Measurements from ENCODE around the gene HOXB2. TPM values are rescaled to one million over a fixed set of nuclear protein-coding genes. Genes with fewer than 3 reads are reported as not detected.
A peak's percentile ranks its signal among the peaks of the same experiment; 100 is the strongest.

The HOXB2 gene
- total RNA-seq, 1 donor from 2014 or later = 15.2 TPM

DNA sequence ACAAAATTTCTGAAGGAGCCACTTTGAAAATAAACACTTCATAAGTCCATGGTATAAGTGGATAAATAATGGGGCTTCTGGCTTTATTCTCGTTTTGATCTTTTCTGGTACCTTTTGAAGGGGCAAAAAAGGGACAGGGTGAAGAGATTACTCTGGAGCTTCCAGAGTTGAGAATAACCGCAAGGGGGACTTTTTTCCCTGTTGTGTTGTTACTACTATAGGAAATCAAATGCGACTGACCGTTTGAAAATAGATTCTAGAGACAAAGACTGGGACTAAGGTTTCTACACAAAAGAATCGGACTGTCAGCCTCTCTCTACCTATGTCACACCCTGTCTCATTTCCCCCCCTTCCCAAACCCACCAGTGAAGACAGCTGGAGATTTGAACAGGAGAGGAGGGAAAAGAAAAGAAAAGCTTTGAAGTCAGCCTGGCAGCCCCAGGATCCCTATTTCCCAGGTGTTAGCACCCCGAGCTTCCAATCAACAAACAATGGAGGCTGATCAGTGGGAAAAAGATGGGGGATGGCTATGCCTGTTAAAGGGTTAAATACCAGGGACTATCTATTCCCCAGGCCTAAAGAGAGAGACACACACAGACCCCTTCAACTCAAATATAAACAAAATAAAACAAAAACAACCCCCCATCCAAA is 24.9 kb upstream of the HOXB2 start:
- Mint-ChIP-seq H3K36me3 (ENCODE audit: insufficient read depth) (no peaks in the 10 kb centered on the region), H3K27me3 (no peaks in the 10 kb centered on the region), H3K4me3 (ENCODE audit: low read depth) (peak overlapping the region; percentile 45), H3K4me1 (ENCODE audit: low read depth) (peaks cover 14% of the 10 kb centered on the region), H3K9me3 (ENCODE audit: low read depth) (no peaks in the 10 kb centered on the region), H3K27ac (no peak overlapping the region)
- TF ChIP-seq CTCF (IDR thresholded peaks at IDR 0.05; ENCODE audit: unreplicated experiment) = no peak
- no peak for DNase-seq (ENCODE audit: low spot score, unreplicated experiment)

DNA sequence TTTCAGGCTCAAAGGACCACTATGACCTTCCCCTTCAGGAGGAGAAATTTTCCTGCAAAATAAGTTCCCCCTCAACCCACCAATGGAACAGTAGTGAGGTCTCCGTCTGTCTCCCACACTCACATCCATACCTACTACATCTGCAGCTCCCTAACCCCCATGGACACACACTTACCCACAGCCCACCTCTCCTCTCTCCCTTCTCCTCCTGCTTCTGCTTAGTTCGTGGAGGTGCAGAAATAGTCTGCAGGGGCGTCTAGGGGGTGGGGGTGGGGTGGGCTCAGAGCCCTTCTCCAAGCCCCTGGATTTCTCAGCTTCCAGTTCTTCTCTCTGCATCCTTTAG is 24.3 kb upstream of the HOXB2 start:
- Mint-ChIP-seq H3K36me3 (ENCODE audit: insufficient read depth) (no peaks in the 10 kb centered on the region), H3K9me3 (ENCODE audit: low read depth) (no peaks in the 10 kb centered on the region), H3K27me3 (no peaks in the 10 kb centered on the region), H3K4me3 (ENCODE audit: low read depth) (peak overlapping the region; percentile 34), H3K27ac (no peak overlapping the region), H3K4me1 (ENCODE audit: low read depth) (peaks cover 16% of the 10 kb centered on the region)
- no peak for TF ChIP-seq CTCF (IDR thresholded peaks at IDR 0.05; ENCODE audit: unreplicated experiment)
- no peak for DNase-seq (ENCODE audit: low spot score, unreplicated experiment)

- H3K4me3 Mint-ChIP-seq (ENCODE audit: low read depth) = peak overlapping the region; percentile 34
- H3K9me3 Mint-ChIP-seq (ENCODE audit: low read depth) = no peaks in the 10 kb centered on the region
- peaks cover 2% of the 10 kb centered on the region for H3K27me3 Mint-ChIP-seq
- H3K36me3 Mint-ChIP-seq (ENCODE audit: insufficient read depth) = no peaks in the 10 kb centered on the region
- H3K27ac Mint-ChIP-seq = peak overlapping the region; percentile 33
- no peak for DNase-seq (ENCODE audit: low spot score, unreplicated experiment)
- peaks cover 17% of the 10 kb centered on the region for H3K4me1 Mint-ChIP-seq (ENCODE audit: low read depth)
- no peak for TF ChIP-seq CTCF (IDR thresholded peaks at IDR 0.05; ENCODE audit: unreplicated experiment)
Measured at GRCh38 chr17:48568499-48569239, 23.8 kb upstream of the HOXB2 start.

DNA sequence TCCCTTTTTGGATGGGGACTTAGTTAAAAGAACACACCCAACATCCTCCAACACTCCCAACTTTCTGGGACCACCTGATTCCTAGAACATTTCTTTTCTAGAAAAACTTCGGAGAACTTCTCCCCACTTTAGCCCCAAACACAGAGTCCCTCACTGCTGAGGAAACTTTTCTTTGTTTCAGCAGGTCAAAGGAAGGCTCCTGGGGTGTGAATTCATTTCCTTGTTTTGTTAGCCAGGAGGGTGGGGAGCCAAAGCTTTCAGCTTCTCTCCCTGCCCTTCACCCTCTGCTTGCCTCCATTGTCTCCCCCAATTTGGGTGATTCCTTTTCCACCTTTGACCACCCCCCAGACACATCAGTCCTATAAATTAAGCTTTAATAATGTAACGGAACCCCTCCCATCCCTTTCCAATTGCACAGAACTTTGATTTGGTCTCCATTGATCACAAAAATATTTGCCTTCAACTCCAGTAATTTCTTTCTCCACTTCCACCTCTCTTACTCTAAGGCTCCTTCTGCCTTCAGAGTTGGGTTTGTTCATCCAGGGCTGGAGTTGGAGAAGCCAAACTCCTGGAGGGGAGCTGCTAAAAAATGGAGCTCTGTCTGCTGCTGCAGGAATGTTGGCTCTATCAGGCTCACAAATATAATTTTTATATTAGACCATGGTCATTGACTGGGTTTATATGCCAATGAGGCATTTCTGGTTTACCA is 22.9 kb upstream of the HOXB2 start:
- H3K36me3 Mint-ChIP-seq (ENCODE audit: insufficient read depth) = no peaks in the 10 kb centered on the region
- H3K4me1 Mint-ChIP-seq (ENCODE audit: low read depth) = peaks cover 25% of the 10 kb centered on the region
- no peak overlapping the region for H3K4me3 Mint-ChIP-seq (ENCODE audit: low read depth)
- no peaks in the 10 kb centered on the region for H3K9me3 Mint-ChIP-seq (ENCODE audit: low read depth)
- DNase-seq (ENCODE audit: low spot score, unreplicated experiment) = no peak
- peaks cover 11% of the 10 kb centered on the region for H3K27me3 Mint-ChIP-seq
- H3K27ac Mint-ChIP-seq = peak overlapping the region; percentile 33
- TF ChIP-seq CTCF (IDR thresholded peaks at IDR 0.05; ENCODE audit: unreplicated experiment) = no peak

DNA sequence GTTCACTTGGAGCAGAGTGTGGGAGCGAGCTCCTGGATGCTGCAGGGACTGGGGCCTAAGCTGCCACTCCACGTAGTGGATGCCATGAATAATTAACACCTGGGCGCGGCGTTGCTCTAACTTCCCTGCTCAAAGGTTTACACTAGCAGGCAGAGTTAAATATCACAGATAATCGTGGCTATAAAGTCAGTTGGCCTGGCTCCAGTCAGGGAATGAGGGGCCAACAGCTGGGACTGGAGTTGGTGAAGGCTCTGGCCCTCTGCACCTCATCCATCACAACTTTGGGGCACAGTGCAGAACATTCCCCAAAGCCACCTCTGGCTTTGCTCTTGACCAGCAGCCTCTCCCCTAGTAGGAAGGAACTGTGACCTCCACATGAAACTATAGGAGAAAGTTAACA is 22.3 kb upstream of the HOXB2 start:
- Mint-ChIP-seq H3K36me3 (ENCODE audit: insufficient read depth) (no peaks in the 10 kb centered on the region), H3K9me3 (ENCODE audit: low read depth) (no peaks in the 10 kb centered on the region), H3K4me3 (ENCODE audit: low read depth) (no peak overlapping the region), H3K27me3 (peaks cover 17% of the 10 kb centered on the region), H3K27ac (no peak overlapping the region), H3K4me1 (ENCODE audit: low read depth) (peaks cover 31% of the 10 kb centered on the region)
- no peak for DNase-seq (ENCODE audit: low spot score, unreplicated experiment)
- TF ChIP-seq CTCF (IDR thresholded peaks at IDR 0.05; ENCODE audit: unreplicated experiment) = no peak

Data from progenitor cell of endocrine pancreas (in vitro differentiated cells).